Loucy (cell line): Measurements from ENCODE around the gene BPIFB1.

Experiments used
- H2AFZ ChIP-seq: fragments of 200-600 bp; sonication (generic); 2 replicates; pipeline ENCODE4 v1.6.0; 2016; ENCODE audit warnings: antibody characterized with exemption, mild to moderate bottlenecking, low read length, moderate library complexity
- H3F3A ChIP-seq: fragments of 200-600 bp; 2 replicates; pipeline ENCODE4 v1.6.0; 2016; ENCODE audit warnings: antibody characterized with exemption, low read depth, mild to moderate bottlenecking
- H3K27me3 ChIP-seq: fragments of 200-600 bp; sonication (generic); 2 replicates; pipeline ENCODE4 v1.6.1; 2014; ENCODE audit warnings: low read length, mild to moderate bottlenecking; ENCODE audit not compliant: insufficient read depth, poor library complexity, severe bottlenecking
- H3K36me3 ChIP-seq: fragments of 200-600 bp; sonication (generic); 2 replicates; pipeline ENCODE4 v1.6.1; 2016; ENCODE audit warnings: low read length; ENCODE audit not compliant: insufficient read depth
- H3K4me1 ChIP-seq: fragments of 200-600 bp; sonication (generic); 2 replicates; pipeline ENCODE4 v1.5.1; 2014; ENCODE audit warnings: low read length, mild to moderate bottlenecking; ENCODE audit not compliant: insufficient read depth, poor library complexity, severe bottlenecking
- H3K4me2 ChIP-seq: fragments of 200-600 bp; sonication (generic); 2 replicates; pipeline ENCODE4 v1.6.0; 2014; ENCODE audit warnings: antibody characterized with exemption, low read length, low read depth, mild to moderate bottlenecking; ENCODE audit not compliant: poor library complexity, severe bottlenecking
- H3K4me3 ChIP-seq: fragments of 200-600 bp; sonication (generic); 2 replicates; pipeline ENCODE4 v1.5.1; 2014; ENCODE audit warnings: low read length, mild to moderate bottlenecking, mixed read lengths; ENCODE audit not compliant: poor library complexity, severe bottlenecking
- H3K79me2 ChIP-seq: fragments of 200-600 bp; sonication (generic); 2 replicates; pipeline ENCODE4 v1.6.1; 2014; ENCODE audit warnings: low read length; ENCODE audit not compliant: insufficient read depth
- H3K9ac ChIP-seq: fragments of 200-600 bp; sonication (generic); 2 replicates; pipeline ENCODE4 v1.6.0; 2014; ENCODE audit warnings: mild to moderate bottlenecking, low read depth, low read length, moderate library complexity; ENCODE audit not compliant: poor library complexity, severe bottlenecking
- H3K9me2 ChIP-seq: fragments of 200-600 bp; sonication (generic); replicated peaks from 2 replicates; pipeline ENCODE4 v1.6.1; 2016; ENCODE audit warnings: low read depth, low read length, mixed read lengths
- H3K9me3 ChIP-seq: fragments of 200-600 bp; sonication (generic); 2 replicates; pipeline ENCODE4 v1.6.1; 2014; ENCODE audit warnings: mild to moderate bottlenecking, antibody characterized with exemption, low read length, low read depth; ENCODE audit not compliant: insufficient read depth
- H4K20me1 ChIP-seq: fragments of 200-600 bp; sonication (generic); 2 replicates; pipeline ENCODE4 v1.6.0; 2014; ENCODE audit warnings: antibody characterized with exemption, low read length, mild to moderate bottlenecking; ENCODE audit not compliant: insufficient read depth, poor library complexity, severe bottlenecking
- CTCF ChIP-seq: fragments of 200-600 bp; sonication (generic); conservative IDR thresholded peaks from 2 replicates; pipeline ENCODE4 v1.5.1; 2014; ENCODE audit warnings: mild to moderate bottlenecking, antibody characterized with exemption, low read length
- EZH2phosphoT487 ChIP-seq: fragments of 200-600 bp; IDR thresholded peaks from 2 replicates; pipeline ENCODE4 v1.6.1; 2018; ENCODE audit warnings: antibody characterized with exemption, mild to moderate bottlenecking, moderate library complexity, borderline replicate concordance

BPIFB1 gene

GRCh38 chr20:33278700-33279099 is 4.3 kb upstream of the BPIFB1 start:
- Histone ChIP-seq H3F3A (no peaks in the 10 kb centered on the region), H4K20me1 (no peaks in the 10 kb centered on the region), H2AFZ (no peak overlapping the region), H3K36me3 (no peaks in the 10 kb centered on the region), H3K4me2 (no peak overlapping the region), H3K9me2 (no peaks in the 10 kb centered on the region), H3K79me2 (no peaks in the 10 kb centered on the region), H3K9ac (no peak overlapping the region), H3K27me3 (no peaks in the 10 kb centered on the region), H3K4me3 (no peak overlapping the region), H3K9me3 (no peaks in the 10 kb centered on the region), H3K4me1 (no peaks in the 10 kb centered on the region)
- TF ChIP-seq EZH2phosphoT487: no peak
- TF ChIP-seq CTCF: no peak

- TF ChIP-seq EZH2phosphoT487: no peak
- no peak for TF ChIP-seq CTCF
- no peak overlapping the region for H3K4me2 ChIP-seq
- H2AFZ ChIP-seq: no peak overlapping the region
- no peaks in the 10 kb centered on the region for H4K20me1 ChIP-seq
- no peaks in the 10 kb centered on the region for H3K36me3 ChIP-seq
- no peaks in the 10 kb centered on the region for H3K4me1 ChIP-seq
- H3K27me3 ChIP-seq: no peaks in the 10 kb centered on the region
- H3K79me2 ChIP-seq: no peaks in the 10 kb centered on the region
- H3K4me3 ChIP-seq: no peak overlapping the region
- H3K9me2 ChIP-seq: no peaks in the 10 kb centered on the region
- H3F3A ChIP-seq: no peaks in the 10 kb centered on the region
- no peaks in the 10 kb centered on the region for H3K9me3 ChIP-seq
- no peak overlapping the region for H3K9ac ChIP-seq
Observed at GRCh38 chr20:33279261-33279910, 3.6 kb upstream of the BPIFB1 start.

DNA sequence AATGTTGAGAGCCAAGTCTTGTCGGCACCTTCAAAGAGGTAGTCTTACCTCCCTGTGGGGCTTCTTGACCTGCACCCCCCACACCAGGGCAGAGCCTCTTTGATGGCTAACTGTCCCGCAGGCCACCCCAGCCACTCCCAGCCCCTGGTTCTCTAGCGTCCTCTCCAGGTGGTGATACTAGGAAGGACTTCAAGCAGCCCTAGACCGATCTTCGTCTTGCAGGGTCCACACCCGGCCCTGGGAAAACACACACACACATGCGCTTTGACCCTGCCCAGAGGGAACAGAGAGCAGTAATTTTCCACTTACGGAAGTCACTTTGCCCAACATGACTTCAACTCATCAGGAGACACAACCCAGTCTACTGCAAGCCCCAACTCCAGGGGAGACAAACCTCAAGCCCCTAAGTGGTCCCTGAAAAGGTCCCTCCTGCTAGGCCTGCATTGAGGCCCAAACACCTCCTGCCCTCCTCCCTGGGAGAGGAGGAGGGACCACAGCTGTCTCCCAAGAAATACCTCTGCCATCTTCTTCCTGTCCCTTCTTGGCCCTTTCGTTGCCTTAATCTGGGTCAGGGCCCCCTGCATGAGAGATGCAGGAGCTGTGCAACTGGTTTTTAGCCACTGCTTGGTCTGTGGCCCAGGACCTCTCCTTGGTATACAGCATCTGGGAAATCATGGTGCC is 2.9 kb upstream of the BPIFB1 start:
- H3K9me2 ChIP-seq: no peaks in the 10 kb centered on the region
- no peaks in the 10 kb centered on the region for H3K9me3 ChIP-seq
- H2AFZ ChIP-seq: no peak overlapping the region
- H3K79me2 ChIP-seq: no peaks in the 10 kb centered on the region
- no peaks in the 10 kb centered on the region for H4K20me1 ChIP-seq
- H3F3A ChIP-seq: no peaks in the 10 kb centered on the region
- TF ChIP-seq EZH2phosphoT487 (no peak), CTCF (no peak)
- H3K4me2 ChIP-seq: no peak overlapping the region
- no peaks in the 10 kb centered on the region for H3K4me1 ChIP-seq
- H3K4me3 ChIP-seq: no peak overlapping the region
- no peaks in the 10 kb centered on the region for H3K27me3 ChIP-seq
- H3K9ac ChIP-seq: no peak overlapping the region
- H3K36me3 ChIP-seq: no peaks in the 10 kb centered on the region
